Measurements from ENCODE around the gene ITPRIPL1. TPM values are rescaled to one million over a fixed set of nuclear protein-coding genes. Genes with fewer than 3 reads are reported as not detected.

ITPRIPL1 gene
- total RNA-seq, 2 donors from 2014 or later, result 6.8 to 8.0 TPM

DNA sequence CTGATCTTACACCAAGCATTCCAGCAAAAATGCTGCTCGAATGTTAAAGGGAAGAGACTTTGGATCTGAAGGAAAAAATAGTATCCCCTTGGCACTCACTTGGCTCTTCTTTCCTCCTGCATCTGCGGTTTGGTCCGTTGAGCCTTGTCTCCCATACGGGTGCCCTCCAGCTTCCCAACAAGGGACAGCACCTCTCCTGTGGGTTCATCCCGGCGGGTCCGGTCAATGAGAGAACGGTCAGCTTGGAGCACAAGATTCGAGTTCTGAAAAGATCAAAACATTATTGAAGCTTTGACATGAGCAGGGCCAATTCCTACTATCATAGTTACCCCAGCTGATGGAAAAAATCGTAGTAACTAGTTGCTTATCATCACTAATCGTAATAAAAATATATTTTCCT is 20.5 kb upstream of the ITPRIPL1 start:
- Histone ChIP-seq H3K4me1 (ENCODE audit: control insufficient read depth, insufficient read depth, low read length) (peaks cover 6% of the 10 kb centered on the region), H3K9me3 (ENCODE audit: control insufficient read depth, low read length) (no peaks in the 10 kb centered on the region), H3K27ac (ENCODE audit: low read depth, low read length) (no peak overlapping the region), H3K36me3 (ENCODE audit: control insufficient read depth, insufficient read depth, low read length) (peaks cover 47% of the 10 kb centered on the region), H3K27me3 (ENCODE audit: control insufficient read depth, insufficient read depth, low read length, poor library complexity, severe bottlenecking) (no peaks in the 10 kb centered on the region), H3K9ac (ENCODE audit: extremely low read depth, low read length, poor library complexity, severe bottlenecking) (peak overlapping the region; percentile 76), H3K4me3 (ENCODE audit: low read length) (peak overlapping the region; percentile 93)
- peaks cover 15% of the 10 kb centered on the region for H3K4me1 Mint-ChIP-seq
- no peaks in the 10 kb centered on the region for H3K9me3 Mint-ChIP-seq
- WGBS, 2 experiments (ENCODE audit: insufficient coverage in 1 of 2, insufficient read length in 1 of 2), result 63 to 64% methylated on average over 10 to 11 of the region's 11 CpGs
- peaks cover 46% of the 10 kb centered on the region for H3K36me3 Mint-ChIP-seq (ENCODE audit: low read depth)
- peak overlapping the region; percentile 61 for H3K27ac Mint-ChIP-seq
- DNase-seq, result no peak
- peak overlapping the region; percentile 99 for H3K4me3 Mint-ChIP-seq
- TF ChIP-seq, protein P1, sequence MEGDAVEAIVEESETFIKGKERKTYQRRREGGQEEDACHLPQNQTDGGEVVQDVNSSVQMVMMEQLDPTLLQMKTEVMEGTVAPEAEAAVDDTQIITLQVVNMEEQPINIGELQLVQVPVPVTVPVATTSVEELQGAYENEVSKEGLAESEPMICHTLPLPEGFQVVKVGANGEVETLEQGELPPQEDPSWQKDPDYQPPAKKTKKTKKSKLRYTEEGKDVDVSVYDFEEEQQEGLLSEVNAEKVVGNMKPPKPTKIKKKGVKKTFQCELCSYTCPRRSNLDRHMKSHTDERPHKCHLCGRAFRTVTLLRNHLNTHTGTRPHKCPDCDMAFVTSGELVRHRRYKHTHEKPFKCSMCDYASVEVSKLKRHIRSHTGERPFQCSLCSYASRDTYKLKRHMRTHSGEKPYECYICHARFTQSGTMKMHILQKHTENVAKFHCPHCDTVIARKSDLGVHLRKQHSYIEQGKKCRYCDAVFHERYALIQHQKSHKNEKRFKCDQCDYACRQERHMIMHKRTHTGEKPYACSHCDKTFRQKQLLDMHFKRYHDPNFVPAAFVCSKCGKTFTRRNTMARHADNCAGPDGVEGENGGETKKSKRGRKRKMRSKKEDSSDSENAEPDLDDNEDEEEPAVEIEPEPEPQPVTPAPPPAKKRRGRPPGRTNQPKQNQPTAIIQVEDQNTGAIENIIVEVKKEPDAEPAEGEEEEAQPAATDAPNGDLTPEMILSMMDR (conservative IDR thresholded peaks at IDR 0.05), result no peak
- peaks cover 6% of the 10 kb centered on the region for H3K27me3 Mint-ChIP-seq (ENCODE audit: insufficient read depth)

- Mint-ChIP-seq H3K27me3 (ENCODE audit: insufficient read depth) (peaks cover 11% of the 10 kb centered on the region), H3K4me1 (peaks cover 15% of the 10 kb centered on the region), H3K4me3 (peak within 1 kb of the TSS; percentile 99), H3K36me3 (ENCODE audit: low read depth) (peaks cover 41% of the 10 kb centered on the region), H3K27ac (peak within 1 kb of the TSS; percentile 99), H3K9me3 (no peaks in the 10 kb centered on the region)
- peak within 1 kb of the TSS; percentile 76 for H3K9ac ChIP-seq (ENCODE audit: extremely low read depth, low read length, poor library complexity, severe bottlenecking)
- H3K4me1 ChIP-seq (ENCODE audit: control insufficient read depth, insufficient read depth, low read length), result peaks cover 6% of the 10 kb centered on the region
- peak; percentile 94 for DNase-seq
- 0 to 1% methylated on average over 17 to 60 of the region's 61 CpGs for WGBS, 2 experiments (ENCODE audit: insufficient coverage in 1 of 2, insufficient read length in 1 of 2)
- H3K4me3 ChIP-seq (ENCODE audit: low read length), result peak within 1 kb of the TSS; percentile 93
- TF ChIP-seq, protein P1 (conservative IDR thresholded peaks at IDR 0.05), result no peak
- H3K36me3 ChIP-seq (ENCODE audit: control insufficient read depth, insufficient read depth, low read length), result peaks cover 40% of the 10 kb centered on the region
- no peaks in the 10 kb centered on the region for H3K9me3 ChIP-seq (ENCODE audit: control insufficient read depth, low read length)
- H3K27me3 ChIP-seq (ENCODE audit: control insufficient read depth, insufficient read depth, low read length, poor library complexity, severe bottlenecking), result no peaks in the 10 kb centered on the region
- no peak within 1 kb of the TSS for H3K27ac ChIP-seq (ENCODE audit: low read depth, low read length)
Observed at GRCh38 chr2:96305091-96305978, 19.8 kb upstream of the ITPRIPL1 start, which contains the start of gene SNRNP200. Gene SNRNP200, minus strand, starts transcription at chr2:96305546. Its CDS starts 109 bp downstream, at chr2:96305437.

DNA sequence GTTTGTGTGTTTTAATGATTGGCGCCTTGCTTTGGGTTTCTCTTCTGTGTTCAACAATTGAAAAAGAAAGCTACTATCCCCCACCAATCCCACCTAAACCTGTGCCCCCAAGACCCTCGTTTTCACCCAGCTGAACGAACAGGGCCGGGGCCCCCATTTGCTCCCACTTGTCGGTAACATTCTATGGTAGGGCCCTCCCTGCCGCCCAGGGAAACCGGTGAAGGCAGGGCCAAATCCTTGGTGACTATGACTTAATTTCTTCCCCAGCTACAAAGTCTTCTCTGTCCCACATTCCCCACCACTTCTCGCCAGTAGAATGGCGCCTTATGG is 19.2 kb upstream of the ITPRIPL1 start:
- Mint-ChIP-seq H3K27ac (peak overlapping the region; percentile 99), H3K9me3 (no peaks in the 10 kb centered on the region), H3K36me3 (ENCODE audit: low read depth) (peaks cover 38% of the 10 kb centered on the region), H3K4me1 (peaks cover 15% of the 10 kb centered on the region), H3K27me3 (ENCODE audit: insufficient read depth) (peaks cover 11% of the 10 kb centered on the region), H3K4me3 (peak overlapping the region; percentile 99)
- no peak for DNase-seq
- 20 to 21% methylated on average over 1 to 9 of the region's 9 CpGs for WGBS, 2 experiments (ENCODE audit: insufficient coverage in 1 of 2, insufficient read length in 1 of 2)
- Histone ChIP-seq H3K27ac (ENCODE audit: low read depth, low read length) (no peak overlapping the region), H3K4me1 (ENCODE audit: control insufficient read depth, insufficient read depth, low read length) (peaks cover 6% of the 10 kb centered on the region), H3K9ac (ENCODE audit: extremely low read depth, low read length, poor library complexity, severe bottlenecking) (peak overlapping the region; percentile 76), H3K4me3 (ENCODE audit: low read length) (peak overlapping the region; percentile 93), H3K9me3 (ENCODE audit: control insufficient read depth, low read length) (no peaks in the 10 kb centered on the region), H3K27me3 (ENCODE audit: control insufficient read depth, insufficient read depth, low read length, poor library complexity, severe bottlenecking) (no peaks in the 10 kb centered on the region), H3K36me3 (ENCODE audit: control insufficient read depth, insufficient read depth, low read length) (peaks cover 37% of the 10 kb centered on the region)
- TF ChIP-seq, protein P1 (conservative IDR thresholded peaks at IDR 0.05), result no peak
